ENCODE results near the gene CERS2. TPM values are rescaled to one million over a fixed set of nuclear protein-coding genes. Genes with fewer than 3 reads are reported as not detected.

The CERS2 gene
- total and polyA plus RNA-seq, 4 donors, result 155 to 308 (median 216) TPM

DNA sequence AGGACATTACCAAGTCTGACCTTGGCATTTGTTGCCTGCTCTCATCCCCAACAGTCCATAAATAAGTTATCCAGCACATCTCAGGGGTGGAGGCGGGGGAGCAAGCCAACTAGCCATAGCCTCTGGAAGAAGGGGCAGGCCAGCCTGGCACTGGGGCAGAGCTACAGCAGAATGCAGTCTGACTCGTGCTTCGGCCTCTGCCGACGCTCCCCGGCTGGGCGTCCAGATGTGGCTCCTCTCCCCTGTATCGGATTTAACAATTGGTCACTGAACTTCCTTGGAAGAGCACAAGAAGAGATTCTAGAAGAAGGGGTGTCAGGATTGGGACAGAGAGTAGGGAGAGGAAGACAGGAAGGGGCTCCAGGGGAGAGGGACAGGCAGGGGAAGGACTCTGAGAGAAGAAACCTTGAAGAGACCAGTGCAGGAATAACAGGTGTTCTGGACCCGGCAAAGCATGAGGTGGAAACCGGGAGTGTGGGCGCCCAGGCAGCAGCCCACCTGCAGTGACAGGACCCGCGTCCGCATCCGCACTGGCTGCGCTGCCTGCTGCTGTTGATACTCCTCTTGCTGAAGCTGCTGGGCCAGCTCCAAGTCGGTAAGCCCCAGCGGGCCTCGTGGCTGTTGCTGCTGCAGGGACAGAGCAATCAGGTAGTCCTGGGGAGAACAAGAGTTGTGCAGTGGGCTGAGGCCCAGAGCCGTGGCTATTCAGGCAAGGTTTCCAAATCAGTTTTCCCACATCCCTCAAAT lies 22.7 kb upstream of the CERS2 start:
- Histone ChIP-seq H3K27me3 (ENCODE audit: control insufficient read depth in 3 of 3, insufficient read depth in 3 of 3, low read length in 2 of 3) (no peaks in the 10 kb centered on the region), H3K9me3 (ENCODE audit: control insufficient read depth in 4 of 4, insufficient read depth in 3 of 4, low read length in 3 of 4) (no peaks in the 10 kb centered on the region), H3K4me3 (no peak overlapping the region), H3K27ac (ENCODE audit: low read depth in 1 of 2, low read length in 1 of 2) (no peak overlapping the region), H3K4me1 (ENCODE audit: control insufficient read depth in 5 of 5, insufficient read depth in 5 of 5, low read length in 5 of 5) (peaks cover 0 to 1% (median 0%) of the 10 kb centered on the region in 5 donors), H3K36me3 (ENCODE audit: control insufficient read depth in 4 of 4, insufficient read depth in 4 of 4, low read length in 4 of 4) (peaks cover 13 to 28% (median 25%) of the 10 kb centered on the region in 4 donors), H3K9ac (ENCODE audit: insufficient read depth in 1 of 2, low read length in 2 of 2) (no peak overlapping the region)
- TF ChIP-seq, protein P1, sequence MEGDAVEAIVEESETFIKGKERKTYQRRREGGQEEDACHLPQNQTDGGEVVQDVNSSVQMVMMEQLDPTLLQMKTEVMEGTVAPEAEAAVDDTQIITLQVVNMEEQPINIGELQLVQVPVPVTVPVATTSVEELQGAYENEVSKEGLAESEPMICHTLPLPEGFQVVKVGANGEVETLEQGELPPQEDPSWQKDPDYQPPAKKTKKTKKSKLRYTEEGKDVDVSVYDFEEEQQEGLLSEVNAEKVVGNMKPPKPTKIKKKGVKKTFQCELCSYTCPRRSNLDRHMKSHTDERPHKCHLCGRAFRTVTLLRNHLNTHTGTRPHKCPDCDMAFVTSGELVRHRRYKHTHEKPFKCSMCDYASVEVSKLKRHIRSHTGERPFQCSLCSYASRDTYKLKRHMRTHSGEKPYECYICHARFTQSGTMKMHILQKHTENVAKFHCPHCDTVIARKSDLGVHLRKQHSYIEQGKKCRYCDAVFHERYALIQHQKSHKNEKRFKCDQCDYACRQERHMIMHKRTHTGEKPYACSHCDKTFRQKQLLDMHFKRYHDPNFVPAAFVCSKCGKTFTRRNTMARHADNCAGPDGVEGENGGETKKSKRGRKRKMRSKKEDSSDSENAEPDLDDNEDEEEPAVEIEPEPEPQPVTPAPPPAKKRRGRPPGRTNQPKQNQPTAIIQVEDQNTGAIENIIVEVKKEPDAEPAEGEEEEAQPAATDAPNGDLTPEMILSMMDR (IDR thresholded peaks at IDR 0.05; ENCODE audit: control extremely low read depth, extremely low read depth), result no peak
- WGBS, 2 donors, result 92 to 93% methylated on average over 20 of the region's 20 CpGs
- ATAC-seq (ENCODE audit: insufficient read depth, low FRiP score) (no peak), DNase-seq (no peak)

DNA sequence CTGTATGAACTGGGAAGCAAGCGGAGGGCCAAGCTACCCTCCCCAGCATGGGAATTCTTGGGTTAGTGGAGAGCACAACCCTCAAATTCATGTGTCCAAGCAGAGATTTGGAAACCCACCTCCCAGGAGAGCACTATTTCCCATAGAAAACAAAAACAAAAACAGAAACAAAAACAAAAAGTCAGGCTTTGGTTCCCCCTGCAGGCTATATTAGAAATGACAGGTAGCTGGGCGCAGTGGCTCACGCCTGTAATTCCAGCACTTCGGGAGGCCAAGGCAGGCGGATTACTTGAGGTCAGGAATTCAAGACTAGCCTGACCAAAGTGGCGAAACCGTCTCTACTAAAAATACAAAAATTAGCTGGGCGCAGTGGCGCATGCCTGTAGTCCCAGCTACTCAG lies 21.3 kb upstream of the CERS2 start:
- TF ChIP-seq, protein P1 (IDR thresholded peaks at IDR 0.05; ENCODE audit: control extremely low read depth, extremely low read depth), result peak; percentile 56
- no peaks in the 10 kb centered on the region for H3K27me3 ChIP-seq (ENCODE audit: control insufficient read depth in 3 of 3, insufficient read depth in 3 of 3, low read length in 2 of 3)
- ATAC-seq (ENCODE audit: insufficient read depth, low FRiP score), result peak; percentile 77
- 31 to 52% methylated on average over 9 of the region's 9 CpGs for WGBS, 2 donors
- H3K9ac ChIP-seq (ENCODE audit: insufficient read depth in 1 of 2, low read length in 2 of 2), result no peak overlapping the region
- no peaks in the 10 kb centered on the region for H3K9me3 ChIP-seq (ENCODE audit: control insufficient read depth in 4 of 4, insufficient read depth in 3 of 4, low read length in 3 of 4)
- H3K4me1 ChIP-seq (ENCODE audit: control insufficient read depth in 5 of 5, insufficient read depth in 5 of 5, low read length in 5 of 5), result no peaks in the 10 kb centered on the region
- H3K27ac ChIP-seq (ENCODE audit: low read depth in 1 of 2, low read length in 1 of 2), result peak overlapping the region; percentile 27 to 36
- H3K36me3 ChIP-seq (ENCODE audit: control insufficient read depth in 4 of 4, insufficient read depth in 4 of 4, low read length in 4 of 4), result peaks cover 11 to 27% (median 18%) of the 10 kb centered on the region in 4 donors
- H3K4me3 ChIP-seq, result no peak overlapping the region
- DNase-seq, result peak; percentile 51 to 61 (median 55)

DNA sequence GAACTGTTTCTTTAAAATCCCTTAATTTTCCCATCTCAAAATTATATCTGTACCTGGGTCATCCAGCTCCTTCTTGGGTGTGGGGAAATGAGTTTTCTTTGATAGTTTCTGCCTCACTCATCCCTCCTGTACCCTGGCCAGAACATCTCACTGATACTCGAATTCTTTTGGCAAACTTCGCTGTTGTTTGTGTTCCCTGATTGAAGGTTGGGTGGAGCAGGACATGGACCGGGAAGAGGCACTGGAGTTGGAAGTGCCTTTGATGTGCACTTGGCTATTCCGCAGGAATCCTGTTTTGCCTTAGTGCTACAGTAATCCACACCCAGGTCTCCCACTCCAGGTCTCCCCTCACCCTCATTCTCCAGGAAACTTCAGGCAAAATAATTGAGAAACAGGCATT lies 20.8 kb upstream of the CERS2 start:
- ATAC-seq (ENCODE audit: insufficient read depth, low FRiP score), result no peak
- peaks cover 6 to 27% (median 17%) of the 10 kb centered on the region in 4 donors for H3K36me3 ChIP-seq (ENCODE audit: control insufficient read depth in 4 of 4, insufficient read depth in 4 of 4, low read length in 4 of 4)
- TF ChIP-seq, protein P1 (IDR thresholded peaks at IDR 0.05; ENCODE audit: control extremely low read depth, extremely low read depth), result no peak
- H3K27me3 ChIP-seq (ENCODE audit: control insufficient read depth in 3 of 3, insufficient read depth in 3 of 3, low read length in 2 of 3), result no peaks in the 10 kb centered on the region
- H3K4me1 ChIP-seq (ENCODE audit: control insufficient read depth in 5 of 5, insufficient read depth in 5 of 5, low read length in 5 of 5), result no peaks in the 10 kb centered on the region
- DNase-seq, result no peak
- H3K27ac ChIP-seq (ENCODE audit: low read depth in 1 of 2, low read length in 1 of 2), result peak overlapping the region; percentile 27 to 36
- no peaks in the 10 kb centered on the region for H3K9me3 ChIP-seq (ENCODE audit: control insufficient read depth in 4 of 4, insufficient read depth in 3 of 4, low read length in 3 of 4)
- WGBS, 2 donors, result 46 to 73% methylated on average over 4 of the region's 4 CpGs
- no peak overlapping the region for H3K4me3 ChIP-seq
- H3K9ac ChIP-seq (ENCODE audit: insufficient read depth in 1 of 2, low read length in 2 of 2), result no peak overlapping the region
